Endodermal cell (in vitro differentiated cells): ENCODE measurements around the gene CEP44. TPM values are rescaled to one million over a fixed set of nuclear protein-coding genes. Genes with fewer than 3 reads are reported as not detected.

Source experiments
- DNase-seq: peaks from one replicate; pipeline ENCODE4 v3.0.0-alpha.2; 2017
- H3K27ac ChIP-seq: 2 replicates; pipeline ENCODE4 v1.5.1; 2013; ENCODE audit warnings: mild to moderate bottlenecking, low read depth, low read length, moderate library complexity
- H3K27me3 ChIP-seq: 2 replicates; pipeline ENCODE4 v1.6.1; 2013; ENCODE audit warnings: mild to moderate bottlenecking, low read length, moderate library complexity; ENCODE audit not compliant: insufficient read depth, control insufficient read depth, poor library complexity, severe bottlenecking
- H3K36me3 ChIP-seq: 2 replicates; pipeline ENCODE4 v1.7.0; 2013; ENCODE audit warnings: mild to moderate bottlenecking, low read length, moderate library complexity; ENCODE audit not compliant: control insufficient read depth, insufficient read depth
- H3K4me1 ChIP-seq: one replicate; pipeline ENCODE4 v1.7.0; 2013; ENCODE audit warnings: low read length; ENCODE audit not compliant: control insufficient read depth, insufficient read depth
- H3K4me3 ChIP-seq: 2 replicates; pipeline ENCODE4 v1.5.1; 2013; ENCODE audit warnings: mild to moderate bottlenecking, low read length, moderate library complexity
- H3K9ac ChIP-seq: 2 replicates; pipeline ENCODE4 v1.6.1; 2013; ENCODE audit warnings: mild to moderate bottlenecking, low read length, moderate library complexity; ENCODE audit not compliant: poor library complexity, severe bottlenecking; ENCODE audit errors: extremely low read depth
- H3K9me3 ChIP-seq: 2 replicates; pipeline ENCODE4 v1.6.1; 2013; ENCODE audit warnings: mild to moderate bottlenecking, low read length, moderate library complexity; ENCODE audit not compliant: control insufficient read depth
- H3K27ac Mint-ChIP-seq: 2 replicates; pipeline ENCODE4 v1.8.0; 2020; ENCODE audit warnings: mixed read lengths
- H3K27me3 Mint-ChIP-seq: 2 replicates; pipeline ENCODE4 v1.8.0; 2021; ENCODE audit warnings: mild to moderate bottlenecking, mixed read lengths; ENCODE audit not compliant: insufficient read depth
- H3K36me3 Mint-ChIP-seq: 2 replicates; pipeline ENCODE4 v1.8.0; 2020; ENCODE audit warnings: low read depth, mixed read lengths
- H3K4me1 Mint-ChIP-seq: 2 replicates; pipeline ENCODE4 v1.8.0; 2020; ENCODE audit warnings: mixed read lengths
- H3K4me3 Mint-ChIP-seq: 2 replicates; pipeline ENCODE4 v1.8.0; 2020; ENCODE audit warnings: mild to moderate bottlenecking, moderate library complexity, mixed read lengths
- H3K9me3 Mint-ChIP-seq: 2 replicates; pipeline ENCODE4 v1.8.0; 2020; ENCODE audit warnings: mild to moderate bottlenecking, mixed read lengths
- CTCF ChIP-seq: fragments of 200-600 bp; sonication (generic); conservative IDR thresholded peaks from 2 replicates; pipeline ENCODE4 v1.5.0; 2021; ENCODE audit warnings: antibody characterized with exemption, mild to moderate bottlenecking
- WGBS, 2 experiments: methylation state at CpG; one replicate each; pipeline versions ENCODE4 v1.1.5 to v1.1.7; 2013; ENCODE audit warnings: missing lambda C conversion rate in 2 of 2, mixed read lengths in 1 of 2; ENCODE audit not compliant: insufficient coverage in 1 of 2, insufficient read length in 1 of 2; 5-methylcytosine and 5-hydroxymethylcytosine counted together
- total RNA-seq, 2 donors: library from RNA; stranded (reverse); fragmentation: NEBNext Ultra II Directional in 1 of 2; extraction: Animal tissue kit (Norgen Biotek cat#: 25700) in 1 of 2; gene quantifications; 2 replicates in 1 of 2; 3 replicates in 1 of 2; pipeline ENCODE4 v1.2.1, GENCODE V29; 2021

Gene CEP44
- total RNA-seq, 2 donors from 2014 or later, result 21.5 to 24.9 TPM

DNA sequence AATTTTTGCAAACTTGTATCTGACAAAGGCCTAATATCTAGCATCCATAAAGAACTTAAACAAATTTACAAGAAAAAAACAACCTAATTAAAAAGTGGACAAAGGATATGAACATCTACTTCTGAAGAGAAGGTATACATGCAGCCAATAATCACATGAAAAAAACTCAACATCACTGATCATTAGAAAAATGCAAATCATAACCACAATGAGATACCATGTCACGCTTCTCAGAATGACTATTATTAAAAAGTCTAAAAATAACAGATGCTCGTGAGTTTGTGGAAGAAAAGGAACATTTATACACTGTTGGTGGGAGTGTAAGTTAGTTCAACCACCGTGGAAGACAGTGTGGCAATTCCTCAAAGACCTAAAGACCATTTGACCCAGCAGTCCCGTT, 24.0 kb downstream of the CEP44 start:
- H3K4me3 Mint-ChIP-seq, result no peak overlapping the region

GRCh38 chr4:174312993-174313392, 29.3 kb downstream of the CEP44 start:
- no peak overlapping the region for H3K4me3 ChIP-seq
- H3K4me3 Mint-ChIP-seq, result no peak overlapping the region
- H3K36me3 ChIP-seq, result peaks cover 25% of the 10 kb centered on the region
- no peak overlapping the region for H3K9ac ChIP-seq
- no peak overlapping the region for H3K27ac ChIP-seq
- H3K9me3 Mint-ChIP-seq, result no peaks in the 10 kb centered on the region
- no peak for TF ChIP-seq CTCF
- no peaks in the 10 kb centered on the region for H3K9me3 ChIP-seq
- H3K36me3 Mint-ChIP-seq, result peaks cover 23% of the 10 kb centered on the region
- no peaks in the 10 kb centered on the region for H3K27me3 Mint-ChIP-seq
- H3K27me3 ChIP-seq, result no peaks in the 10 kb centered on the region
- 75 to 94% methylated on average over 1 to 3 of the region's 3 CpGs for WGBS, 2 experiments
- H3K4me1 ChIP-seq, result no peaks in the 10 kb centered on the region
- H3K4me1 Mint-ChIP-seq, result peaks cover 9% of the 10 kb centered on the region
- no peak for DNase-seq
- H3K27ac Mint-ChIP-seq, result no peak overlapping the region

More for the DNA sequence above, 24.0 kb downstream of the CEP44 start:
- Histone ChIP-seq H3K9ac (no peak overlapping the region), H3K4me3 (no peak overlapping the region), H3K9me3 (no peaks in the 10 kb centered on the region), H3K4me1 (no peaks in the 10 kb centered on the region), H3K27me3 (no peaks in the 10 kb centered on the region), H3K27ac (no peak overlapping the region), H3K36me3 (peaks cover 36% of the 10 kb centered on the region)
- no peak for DNase-seq
- TF ChIP-seq CTCF, result no peak
- peaks cover 24% of the 10 kb centered on the region for H3K36me3 Mint-ChIP-seq
- H3K4me1 Mint-ChIP-seq, result peaks cover 2% of the 10 kb centered on the region
- H3K27me3 Mint-ChIP-seq, result no peaks in the 10 kb centered on the region
- no peaks in the 10 kb centered on the region for H3K9me3 Mint-ChIP-seq
- 94 to 97% methylated on average over 3 of the region's 4 CpGs for WGBS, 2 experiments
- no peak overlapping the region for H3K27ac Mint-ChIP-seq

GRCh38 chr4:174314274-174314673, 30.6 kb downstream of the CEP44 start:
- H3K4me1 Mint-ChIP-seq, result peaks cover 9% of the 10 kb centered on the region
- Histone ChIP-seq H3K27ac (no peak overlapping the region), H3K36me3 (peaks cover 21% of the 10 kb centered on the region), H3K4me1 (no peaks in the 10 kb centered on the region), H3K27me3 (no peaks in the 10 kb centered on the region), H3K9me3 (no peaks in the 10 kb centered on the region), H3K4me3 (no peak overlapping the region), H3K9ac (no peak overlapping the region)
- peaks cover 17% of the 10 kb centered on the region for H3K36me3 Mint-ChIP-seq
- TF ChIP-seq CTCF, result no peak
- no peak overlapping the region for H3K4me3 Mint-ChIP-seq
- H3K9me3 Mint-ChIP-seq, result no peaks in the 10 kb centered on the region
- DNase-seq, result no peak
- WGBS, 2 experiments, result 90 to 95% methylated on average over 2 to 3 of the region's 3 CpGs
- H3K27ac Mint-ChIP-seq, result no peak overlapping the region
- H3K27me3 Mint-ChIP-seq, result no peaks in the 10 kb centered on the region
